ENCODE measurements around the gene SPRED2.

SPRED2 gene

DNA sequence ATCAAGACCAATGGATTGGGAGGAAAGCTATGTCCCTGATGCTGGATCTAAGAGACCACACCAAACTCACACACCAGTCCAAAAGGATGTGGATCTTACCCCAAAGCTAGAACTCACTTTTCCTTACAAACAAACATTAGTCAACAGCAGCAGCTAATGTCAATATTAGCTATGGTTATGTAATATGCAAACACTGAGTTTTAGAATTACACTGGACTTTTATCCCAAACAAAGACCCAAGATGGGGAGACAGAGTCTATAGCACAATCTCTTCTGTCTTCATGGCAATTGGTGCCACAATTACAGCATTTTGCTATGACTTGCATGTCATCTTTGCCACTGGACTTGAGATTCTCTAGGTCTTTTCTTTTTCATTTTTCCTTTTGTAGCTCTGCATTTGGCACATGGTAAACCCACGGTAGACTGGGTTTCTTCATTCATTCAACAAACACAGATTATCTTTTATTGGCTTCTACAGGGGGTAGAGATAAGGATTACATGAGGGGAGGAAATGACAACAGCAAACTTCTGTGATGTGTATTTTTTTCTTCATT, 59.0 kb downstream of the SPRED2 start:
- Histone ChIP-seq H3K9me3 (ENCODE audit: insufficient read depth, low read depth, low read length) (no peaks in the 10 kb centered on the region), H3K27ac (ENCODE audit: low read depth, low read length) (no peak overlapping the region), H3K36me3 (ENCODE audit: insufficient read depth, low read length) (no peaks in the 10 kb centered on the region), H3K9ac (ENCODE audit: low read depth, low read length) (no peak overlapping the region), H3K4me3 (ENCODE audit: low read length) (no peak overlapping the region), H3K4me1 (ENCODE audit: insufficient read depth, low read length) (peaks cover 35% of the 10 kb centered on the region), H3K27me3 (ENCODE audit: insufficient read depth, low read length) (no peaks in the 10 kb centered on the region)
- no CpG with 5 or more reads among the region's 1 CpG for WGBS

DNA sequence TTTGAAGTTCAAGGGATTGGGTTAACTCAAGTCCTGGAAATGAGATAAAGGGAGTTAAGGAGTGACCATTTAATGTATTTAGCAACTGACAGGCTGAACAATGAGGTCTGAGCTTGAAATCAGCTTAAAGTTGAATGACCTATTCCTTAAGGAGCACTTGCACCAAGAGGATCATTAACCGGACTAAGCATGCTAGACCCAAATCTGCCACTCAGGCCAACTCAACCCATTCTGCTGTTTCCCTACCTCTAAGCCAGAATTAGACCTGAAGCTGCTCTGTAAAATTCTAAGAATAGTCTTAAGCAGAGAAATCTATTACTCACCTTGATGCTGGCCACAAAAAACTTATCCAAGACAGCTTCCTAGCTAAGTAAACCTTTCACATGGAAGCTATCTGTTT, 59.8 kb downstream of the SPRED2 start:
- H3K9ac ChIP-seq (ENCODE audit: low read depth, low read length): no peak overlapping the region
- no peak overlapping the region for H3K27ac ChIP-seq (ENCODE audit: low read depth, low read length)
- no peaks in the 10 kb centered on the region for H3K9me3 ChIP-seq (ENCODE audit: insufficient read depth, low read depth, low read length)
- H3K4me1 ChIP-seq (ENCODE audit: insufficient read depth, low read length): peaks cover 30% of the 10 kb centered on the region
- 89% methylated on average over 1 of the region's 1 CpG for WGBS
- H3K36me3 ChIP-seq (ENCODE audit: insufficient read depth, low read length): no peaks in the 10 kb centered on the region
- H3K27me3 ChIP-seq (ENCODE audit: insufficient read depth, low read length): no peaks in the 10 kb centered on the region
- H3K4me3 ChIP-seq (ENCODE audit: low read length): no peak overlapping the region

DNA sequence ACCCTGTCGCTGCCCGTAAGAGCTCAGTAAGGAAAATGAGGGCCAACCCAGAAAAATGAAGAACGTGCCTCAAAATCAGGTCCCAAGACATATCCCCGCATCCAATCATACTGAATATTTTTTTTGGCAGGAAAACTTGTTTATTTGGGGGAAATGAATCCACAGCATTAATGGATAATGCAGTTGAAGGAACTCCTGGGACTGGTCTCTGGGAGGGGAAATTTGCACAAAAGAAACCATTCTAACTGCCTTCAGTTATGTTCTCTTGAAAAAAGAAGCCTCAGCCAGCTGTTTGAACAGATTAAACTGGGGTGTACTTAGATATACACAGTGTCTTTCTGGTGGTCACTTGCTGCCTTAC, 61.3 kb downstream of the SPRED2 start:
- Histone ChIP-seq H3K4me1 (ENCODE audit: insufficient read depth, low read length) (peaks cover 40% of the 10 kb centered on the region), H3K27me3 (ENCODE audit: insufficient read depth, low read length) (no peaks in the 10 kb centered on the region), H3K9me3 (ENCODE audit: insufficient read depth, low read depth, low read length) (no peaks in the 10 kb centered on the region), H3K36me3 (ENCODE audit: insufficient read depth, low read length) (no peaks in the 10 kb centered on the region), H3K4me3 (ENCODE audit: low read length) (no peak overlapping the region), H3K9ac (ENCODE audit: low read depth, low read length) (no peak overlapping the region), H3K27ac (ENCODE audit: low read depth, low read length) (no peak overlapping the region)
- WGBS: 79% methylated on average over 4 of the region's 4 CpGs

DNA sequence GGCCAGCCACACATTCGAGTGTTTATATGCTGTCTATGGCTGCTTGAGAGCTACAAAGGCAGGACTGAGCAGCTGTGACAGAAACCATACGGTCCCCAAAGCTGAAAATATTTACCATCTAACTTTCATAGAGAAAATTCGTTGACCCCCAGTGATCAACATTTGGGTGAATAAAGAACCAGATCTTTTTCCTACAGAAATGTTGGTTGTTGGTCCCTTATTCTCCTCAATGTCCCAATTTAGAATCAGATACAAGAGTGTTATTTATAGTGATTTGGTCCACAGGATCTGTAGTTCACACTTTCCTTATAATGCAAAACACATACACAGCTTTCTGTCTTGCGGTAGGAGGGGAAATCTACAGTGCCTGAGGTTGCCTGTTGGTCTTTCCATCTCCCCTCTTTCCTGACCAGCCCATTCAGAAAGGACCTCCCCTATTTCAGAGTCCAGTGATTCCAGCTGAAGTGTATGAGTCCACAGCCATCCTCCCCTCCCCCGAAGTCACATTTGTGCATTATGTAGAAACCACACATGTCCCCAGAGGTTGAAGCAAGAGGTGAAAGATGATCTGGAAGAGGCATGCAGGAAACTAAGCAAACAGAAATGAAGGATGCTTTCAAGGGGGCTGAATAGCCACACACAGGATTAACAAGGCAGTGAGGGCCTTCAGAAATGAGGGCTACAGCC, 61.9 kb downstream of the SPRED2 start:
- Histone ChIP-seq H3K27ac (ENCODE audit: low read depth, low read length) (no peak overlapping the region), H3K36me3 (ENCODE audit: insufficient read depth, low read length) (no peaks in the 10 kb centered on the region), H3K4me3 (ENCODE audit: low read length) (no peak overlapping the region), H3K9ac (ENCODE audit: low read depth, low read length) (no peak overlapping the region), H3K9me3 (ENCODE audit: insufficient read depth, low read depth, low read length) (no peaks in the 10 kb centered on the region), H3K27me3 (ENCODE audit: insufficient read depth, low read length) (no peaks in the 10 kb centered on the region), H3K4me1 (ENCODE audit: insufficient read depth, low read length) (peaks cover 42% of the 10 kb centered on the region)
- WGBS: 87% methylated on average over 5 of the region's 5 CpGs

DNA sequence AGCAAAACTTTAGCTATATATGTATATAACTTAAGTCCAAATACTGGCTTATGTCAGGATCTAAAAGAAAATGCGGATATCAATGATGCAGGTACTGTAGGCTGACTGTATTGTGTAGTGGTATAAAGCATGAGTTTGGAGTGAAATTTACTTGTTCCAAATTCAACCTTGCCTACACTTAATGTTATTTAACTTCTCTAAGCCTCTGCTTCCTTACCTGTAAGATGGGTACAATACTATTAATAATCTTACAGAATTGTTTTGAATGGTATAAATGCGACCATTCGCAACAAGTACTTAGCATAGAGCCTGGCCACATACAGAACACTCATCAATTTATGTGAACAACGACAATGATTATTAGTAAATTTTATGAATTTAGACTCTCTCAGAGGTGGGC, 62.4 kb downstream of the SPRED2 start:
- Histone ChIP-seq H3K9me3 (ENCODE audit: insufficient read depth, low read depth, low read length) (no peaks in the 10 kb centered on the region), H3K27ac (ENCODE audit: low read depth, low read length) (no peak overlapping the region), H3K36me3 (ENCODE audit: insufficient read depth, low read length) (no peaks in the 10 kb centered on the region), H3K9ac (ENCODE audit: low read depth, low read length) (no peak overlapping the region), H3K4me1 (ENCODE audit: insufficient read depth, low read length) (peaks cover 46% of the 10 kb centered on the region), H3K27me3 (ENCODE audit: insufficient read depth, low read length) (no peaks in the 10 kb centered on the region), H3K4me3 (ENCODE audit: low read length) (no peak overlapping the region)
- WGBS: 95% methylated on average over 2 of the region's 4 CpGs

DNA sequence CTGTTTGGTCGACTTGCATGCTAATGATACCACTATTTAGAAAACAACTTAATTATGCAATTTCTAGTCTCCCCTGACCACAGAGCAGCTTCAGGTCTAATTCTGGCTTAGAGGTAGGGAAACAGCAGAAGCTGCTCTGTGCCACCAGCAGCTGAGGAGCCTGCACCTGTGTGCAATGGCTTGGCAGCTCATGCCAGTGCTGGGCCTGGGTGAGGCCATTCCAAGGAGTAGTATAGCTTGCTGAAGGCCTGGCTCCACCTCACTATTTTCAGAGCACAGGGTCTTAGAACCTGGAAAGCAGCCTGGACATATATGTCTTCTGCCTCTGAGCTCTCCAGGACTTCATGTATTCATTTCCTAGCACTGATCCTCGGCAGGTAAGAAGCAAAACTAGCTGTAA, 62.8 kb downstream of the SPRED2 start:
- Histone ChIP-seq H3K27ac (ENCODE audit: low read depth, low read length) (no peak overlapping the region), H3K27me3 (ENCODE audit: insufficient read depth, low read length) (no peaks in the 10 kb centered on the region), H3K4me1 (ENCODE audit: insufficient read depth, low read length) (peaks cover 46% of the 10 kb centered on the region), H3K36me3 (ENCODE audit: insufficient read depth, low read length) (no peaks in the 10 kb centered on the region), H3K9ac (ENCODE audit: low read depth, low read length) (no peak overlapping the region), H3K4me3 (ENCODE audit: low read length) (no peak overlapping the region), H3K9me3 (ENCODE audit: insufficient read depth, low read depth, low read length) (no peaks in the 10 kb centered on the region)
- WGBS: 82% methylated on average over 2 of the region's 2 CpGs

DNA sequence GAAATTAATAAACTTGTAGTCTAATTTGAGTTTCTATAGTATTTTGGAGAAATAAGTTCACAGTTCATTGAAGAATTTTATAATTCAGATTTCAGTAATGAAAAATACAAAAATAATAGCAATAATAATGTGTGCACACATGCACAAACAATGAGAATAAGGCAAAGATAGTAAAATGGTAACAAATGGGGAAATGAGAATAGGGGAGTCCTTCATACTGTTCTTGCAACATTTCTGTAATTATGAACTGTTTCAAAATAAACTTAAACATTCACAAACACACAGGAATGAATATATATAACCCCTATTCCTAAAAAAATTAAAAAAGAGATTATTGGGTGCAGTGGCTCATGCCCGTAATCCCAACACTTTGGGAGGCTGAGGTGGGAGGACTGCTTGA, 63.9 kb downstream of the SPRED2 start:
- no peaks in the 10 kb centered on the region for H3K27me3 ChIP-seq (ENCODE audit: insufficient read depth, low read length)
- peaks cover 46% of the 10 kb centered on the region for H3K4me1 ChIP-seq (ENCODE audit: insufficient read depth, low read length)
- no peak overlapping the region for H3K27ac ChIP-seq (ENCODE audit: low read depth, low read length)
- WGBS: 100% methylated on average over 1 of the region's 1 CpG
- no peak overlapping the region for H3K9ac ChIP-seq (ENCODE audit: low read depth, low read length)
- H3K4me3 ChIP-seq (ENCODE audit: low read length): no peak overlapping the region
- no peaks in the 10 kb centered on the region for H3K36me3 ChIP-seq (ENCODE audit: insufficient read depth, low read length)
- no peaks in the 10 kb centered on the region for H3K9me3 ChIP-seq (ENCODE audit: insufficient read depth, low read depth, low read length)

DNA sequence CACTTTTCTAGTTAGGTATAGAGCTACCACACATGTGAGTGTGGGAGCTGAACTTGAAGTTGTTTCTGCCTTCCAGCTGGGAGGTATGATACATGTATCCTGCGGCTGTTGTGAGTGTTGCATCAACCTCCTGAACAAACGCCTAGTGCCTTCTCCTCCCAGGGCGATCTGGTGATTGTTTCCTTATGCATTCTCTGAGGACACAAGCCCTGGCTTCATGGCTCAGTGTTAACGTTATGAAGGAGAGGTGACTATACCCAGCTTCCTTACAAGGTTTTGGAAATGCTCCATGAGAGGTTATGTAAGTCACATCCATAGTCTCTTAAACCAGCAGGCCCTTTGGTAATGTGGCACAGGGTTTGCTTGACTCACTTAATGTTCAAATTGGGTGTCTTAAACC, 64.9 kb downstream of the SPRED2 start:
- 65% methylated on average over 3 of the region's 4 CpGs for WGBS
- H3K9me3 ChIP-seq (ENCODE audit: insufficient read depth, low read depth, low read length): no peaks in the 10 kb centered on the region
- no peak overlapping the region for H3K4me3 ChIP-seq (ENCODE audit: low read length)
- no peaks in the 10 kb centered on the region for H3K36me3 ChIP-seq (ENCODE audit: insufficient read depth, low read length)
- H3K9ac ChIP-seq (ENCODE audit: low read depth, low read length): no peak overlapping the region
- peak overlapping the region; percentile 42 for H3K27ac ChIP-seq (ENCODE audit: low read depth, low read length)
- H3K27me3 ChIP-seq (ENCODE audit: insufficient read depth, low read length): no peaks in the 10 kb centered on the region
- peaks cover 39% of the 10 kb centered on the region for H3K4me1 ChIP-seq (ENCODE audit: insufficient read depth, low read length)

DNA sequence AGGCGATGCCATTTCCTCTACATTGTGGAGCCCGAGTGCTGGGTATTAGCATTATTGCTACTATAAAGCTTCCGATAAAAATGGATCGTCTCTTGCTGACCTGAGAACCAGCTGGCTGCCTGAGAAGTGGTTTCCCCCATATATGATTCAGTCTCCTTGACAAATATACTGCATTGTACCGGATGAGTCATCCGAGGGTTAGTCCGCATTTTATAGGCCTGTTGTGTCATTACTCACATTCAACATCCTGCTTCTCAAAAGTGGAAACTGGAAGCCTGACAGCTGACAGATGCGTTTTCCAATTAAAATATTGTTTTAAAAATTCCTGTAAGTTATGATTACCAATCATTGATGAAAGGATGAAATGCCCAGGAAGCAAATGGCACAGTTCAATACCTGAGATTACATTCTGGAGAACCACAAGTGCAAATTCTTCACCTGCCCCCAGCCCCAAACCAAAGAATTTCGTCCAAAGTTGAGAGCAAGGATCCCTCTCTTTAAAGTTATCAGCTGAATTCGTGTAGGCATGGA, 65.7 kb downstream of the SPRED2 start:
- WGBS: 76% methylated on average over 9 of the region's 10 CpGs
- Histone ChIP-seq H3K36me3 (ENCODE audit: insufficient read depth, low read length) (no peaks in the 10 kb centered on the region), H3K4me3 (ENCODE audit: low read length) (no peak overlapping the region), H3K4me1 (ENCODE audit: insufficient read depth, low read length) (peaks cover 39% of the 10 kb centered on the region), H3K9ac (ENCODE audit: low read depth, low read length) (no peak overlapping the region), H3K27me3 (ENCODE audit: insufficient read depth, low read length) (no peaks in the 10 kb centered on the region), H3K27ac (ENCODE audit: low read depth, low read length) (no peak overlapping the region), H3K9me3 (ENCODE audit: insufficient read depth, low read depth, low read length) (no peaks in the 10 kb centered on the region)

DNA sequence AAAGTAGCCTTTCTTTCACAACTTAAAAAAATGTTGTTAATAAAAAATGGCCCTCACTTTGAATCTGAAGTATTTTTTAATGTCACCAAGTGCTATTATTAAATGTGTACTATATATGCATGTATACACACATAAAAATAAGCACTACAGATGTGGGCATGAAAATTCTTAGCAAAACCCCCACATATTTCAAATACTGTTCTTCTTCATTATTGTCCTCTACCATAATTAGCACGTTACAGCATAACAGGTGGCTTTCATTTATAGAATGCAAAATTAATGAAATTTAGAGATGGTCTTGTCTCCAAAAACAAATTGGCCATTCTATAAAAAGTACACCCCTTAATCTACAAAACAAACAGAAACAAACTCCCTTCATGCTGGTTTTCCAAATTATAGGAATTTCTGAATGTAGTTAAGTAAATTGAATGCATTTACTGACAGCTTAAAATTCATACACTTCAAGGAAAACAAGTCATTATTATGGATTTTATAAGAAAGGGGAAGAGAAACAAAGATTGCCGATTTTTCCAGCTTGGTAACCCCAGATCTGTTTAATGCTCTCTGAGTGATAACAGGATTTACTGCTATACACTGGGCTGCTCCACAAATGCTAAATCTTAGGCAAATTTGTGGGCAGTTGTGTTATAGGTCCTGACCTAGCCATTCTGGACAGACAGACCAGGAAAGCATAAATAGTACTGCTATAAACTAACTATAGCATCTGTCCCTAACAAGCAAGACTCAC, 67.2 kb downstream of the SPRED2 start:
- no peaks in the 10 kb centered on the region for H3K9me3 ChIP-seq (ENCODE audit: insufficient read depth, low read depth, low read length)
- H3K27ac ChIP-seq (ENCODE audit: low read depth, low read length): no peak overlapping the region
- H3K4me3 ChIP-seq (ENCODE audit: low read length): no peak overlapping the region
- no peaks in the 10 kb centered on the region for H3K36me3 ChIP-seq (ENCODE audit: insufficient read depth, low read length)
- peaks cover 25% of the 10 kb centered on the region; the same call in 1 of the 2 replicates for H3K4me1 ChIP-seq (ENCODE audit: insufficient read depth, low read length)
- WGBS: 92% methylated on average over 2 of the region's 2 CpGs
- H3K9ac ChIP-seq (ENCODE audit: low read depth, low read length): no peak overlapping the region
- H3K27me3 ChIP-seq (ENCODE audit: insufficient read depth, low read length): no peaks in the 10 kb centered on the region

DNA sequence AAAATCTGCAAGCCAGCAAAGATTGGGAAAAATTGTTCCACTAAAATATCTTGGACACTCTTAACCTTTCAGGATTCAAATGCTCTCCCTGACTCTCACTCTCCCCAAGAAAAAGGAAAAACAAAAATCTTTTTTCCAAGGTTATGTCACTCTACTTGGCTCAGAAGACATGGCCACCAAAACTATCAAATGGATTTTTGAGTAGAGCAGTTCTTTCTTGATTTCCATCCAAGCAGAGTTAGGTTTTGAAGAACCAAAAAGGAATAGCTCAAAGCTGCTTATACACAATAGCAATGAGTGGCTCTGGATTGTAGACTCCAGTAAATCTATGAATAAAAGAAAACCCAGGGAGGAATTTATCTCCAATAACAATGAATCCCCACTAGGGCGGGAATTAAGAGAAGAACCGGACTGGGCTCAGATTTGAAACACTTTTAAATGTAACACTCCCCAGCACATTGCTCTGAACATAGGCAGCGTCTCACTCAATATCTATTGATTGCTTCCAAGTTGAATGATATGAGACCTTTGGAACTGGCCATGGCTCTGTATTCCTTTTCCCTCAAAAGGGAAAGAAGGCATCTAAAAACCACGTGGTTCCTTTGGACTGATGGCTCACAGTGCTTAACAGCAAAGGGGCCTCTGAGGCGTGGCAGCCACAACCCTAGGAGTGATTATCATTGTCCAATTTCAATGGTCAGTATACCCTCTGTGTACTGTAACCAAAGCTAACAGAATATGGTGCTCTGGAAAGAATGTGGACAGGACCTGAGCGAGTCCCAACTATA, 68.3 kb downstream of the SPRED2 start:
- Histone ChIP-seq H3K27me3 (ENCODE audit: insufficient read depth, low read length) (no peaks in the 10 kb centered on the region), H3K9ac (ENCODE audit: low read depth, low read length) (no peak overlapping the region), H3K27ac (ENCODE audit: low read depth, low read length) (no peak overlapping the region), H3K9me3 (ENCODE audit: insufficient read depth, low read depth, low read length) (no peaks in the 10 kb centered on the region), H3K36me3 (ENCODE audit: insufficient read depth, low read length) (no peaks in the 10 kb centered on the region), H3K4me1 (ENCODE audit: insufficient read depth, low read length) (peaks cover 30% of the 10 kb centered on the region; the same call in 1 of the 2 replicates), H3K4me3 (ENCODE audit: low read length) (no peak overlapping the region)
- WGBS: 89% methylated on average over 6 of the region's 6 CpGs
